Right atrium auricular region (tissue), 2 donors: ENCODE measurements around the gene SLU7. TPM values are rescaled to one million over a fixed set of nuclear protein-coding genes. Genes with fewer than 3 reads are reported as not detected.

ENCODE experiments used
- DNase-seq: peaks from one replicate; pipeline ENCODE4 v3.0.0-alpha.2; 2019; ENCODE audit warnings: low spot score
- H3K27ac ChIP-seq, 2 donors: fragments of 200-600 bp; sonication (generic); 1 replicate in 1 of 2; 2 replicates in 1 of 2; pipeline ENCODE4 v1.5.1; 2016 to 2019
- H3K27me3 ChIP-seq, 2 donors: fragments of 200-600 bp; sonication (generic); one replicate each; pipeline versions ENCODE4 v1.5.1 to v1.6.0; 2017 to 2019
- H3K36me3 ChIP-seq: fragments of 200-600 bp; sonication (generic); one replicate; pipeline ENCODE4 v1.5.1; 2016
- H3K4me1 ChIP-seq, 2 donors: fragments of 200-600 bp; sonication (generic); one replicate each; pipeline versions ENCODE4 v1.5.1 to v1.6.0; 2017 to 2019
- H3K4me3 ChIP-seq, 2 donors: fragments of 200-600 bp; sonication (generic); 1 replicate in 1 of 2; 2 replicates in 1 of 2; pipeline ENCODE4 v1.5.1; 2017 to 2019; ENCODE audit warnings: mild to moderate bottlenecking in 1 of 2, moderate library complexity in 1 of 2
- H3K9me3 ChIP-seq, 2 donors: fragments of 200-600 bp; sonication (generic); one replicate each; pipeline ENCODE4 v1.5.1; 2019
- total RNA-seq, 2 donors: library from RNA; depleted of rRNA; stranded (reverse); fragments of >200 nt; gene quantifications; one replicate each; pipeline ENCODE4 v1.1.0, GENCODE V29; 2016
- TF ChIP-seq, protein P1 (sequence below), 2 donors: fragments of 200-600 bp; sonication (generic); IDR thresholded peaks; one replicate each; pipeline ENCODE4 v1.5.1; 2019; ENCODE audit warnings: antibody characterized with exemption in 2 of 2

Gene SLU7
- total RNA-seq, 2 donors from 2014 or later: 55.0 to 55.2 TPM

DNA sequence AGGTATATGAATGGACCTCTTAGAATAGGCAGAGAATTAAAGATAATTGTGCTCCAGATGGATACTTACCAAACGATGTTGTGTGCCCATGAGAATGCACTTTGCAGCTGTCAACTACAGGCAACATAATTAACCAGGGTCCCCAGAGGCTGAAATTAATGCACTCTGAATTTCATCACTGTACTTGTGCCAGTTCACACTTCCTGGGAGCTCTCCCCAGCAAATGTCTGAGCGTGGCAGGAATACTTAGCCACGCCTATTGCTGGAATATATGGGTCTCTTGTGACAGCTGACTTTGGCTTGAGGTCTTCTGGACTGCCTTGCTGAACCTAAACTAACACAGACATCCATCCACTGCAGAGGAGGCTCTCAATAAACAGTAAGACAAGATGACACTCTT lies 36.5 kb downstream of the SLU7 start:
- DNase-seq: no peak
- Histone ChIP-seq H3K4me1 (peaks cover 0 to 12% of the 10 kb centered on the region in 2 donors), H3K27ac (no peak overlapping the region), H3K36me3 (no peaks in the 10 kb centered on the region), H3K27me3 (no peaks in the 10 kb centered on the region), H3K4me3 (no peak overlapping the region), H3K9me3 (peaks cover 0 to 4% of the 10 kb centered on the region in 2 donors)
- TF ChIP-seq, protein P1, sequence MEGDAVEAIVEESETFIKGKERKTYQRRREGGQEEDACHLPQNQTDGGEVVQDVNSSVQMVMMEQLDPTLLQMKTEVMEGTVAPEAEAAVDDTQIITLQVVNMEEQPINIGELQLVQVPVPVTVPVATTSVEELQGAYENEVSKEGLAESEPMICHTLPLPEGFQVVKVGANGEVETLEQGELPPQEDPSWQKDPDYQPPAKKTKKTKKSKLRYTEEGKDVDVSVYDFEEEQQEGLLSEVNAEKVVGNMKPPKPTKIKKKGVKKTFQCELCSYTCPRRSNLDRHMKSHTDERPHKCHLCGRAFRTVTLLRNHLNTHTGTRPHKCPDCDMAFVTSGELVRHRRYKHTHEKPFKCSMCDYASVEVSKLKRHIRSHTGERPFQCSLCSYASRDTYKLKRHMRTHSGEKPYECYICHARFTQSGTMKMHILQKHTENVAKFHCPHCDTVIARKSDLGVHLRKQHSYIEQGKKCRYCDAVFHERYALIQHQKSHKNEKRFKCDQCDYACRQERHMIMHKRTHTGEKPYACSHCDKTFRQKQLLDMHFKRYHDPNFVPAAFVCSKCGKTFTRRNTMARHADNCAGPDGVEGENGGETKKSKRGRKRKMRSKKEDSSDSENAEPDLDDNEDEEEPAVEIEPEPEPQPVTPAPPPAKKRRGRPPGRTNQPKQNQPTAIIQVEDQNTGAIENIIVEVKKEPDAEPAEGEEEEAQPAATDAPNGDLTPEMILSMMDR (IDR thresholded peaks at IDR 0.05): no peak

DNA sequence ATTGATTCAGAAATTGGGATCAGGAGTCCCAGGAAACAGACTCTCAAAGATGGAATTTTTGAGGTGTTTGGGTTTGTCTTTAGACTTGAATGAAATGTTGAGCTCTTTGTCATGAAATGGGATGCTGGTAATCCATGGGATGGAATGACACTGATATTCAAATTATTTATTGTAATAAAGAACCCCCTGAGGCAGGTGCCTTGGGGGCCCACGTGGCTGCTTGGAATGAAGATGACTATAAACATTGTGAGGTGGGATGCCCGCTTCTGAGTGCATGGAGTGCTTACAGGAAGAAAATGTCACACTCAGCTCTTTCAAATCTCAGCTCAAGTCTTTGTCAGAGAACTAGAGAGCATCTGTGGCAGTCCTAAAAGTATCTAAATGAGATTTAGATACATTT lies 38.8 kb downstream of the SLU7 start:
- DNase-seq: no peak

DNA sequence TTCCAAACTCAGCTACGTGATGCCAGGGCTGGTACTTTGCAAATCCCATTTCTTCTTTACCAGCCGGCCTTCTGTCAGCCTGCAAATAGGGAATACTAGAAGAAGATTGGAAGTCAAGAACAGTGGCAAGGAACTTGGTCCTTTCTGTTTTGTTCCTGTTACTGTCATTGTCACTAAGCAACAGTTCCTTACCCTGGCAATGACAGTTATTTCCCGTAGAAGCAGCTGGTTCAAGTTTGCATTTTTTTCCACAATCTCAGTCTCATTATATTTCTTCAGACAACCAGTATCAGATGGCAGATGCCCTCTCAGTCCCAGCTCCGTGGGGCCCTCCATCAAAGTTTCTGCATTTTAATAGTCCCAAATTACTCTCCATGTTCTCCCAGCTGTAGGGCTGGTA lies 39.4 kb downstream of the SLU7 start:
- no peaks in the 10 kb centered on the region for H3K9me3 ChIP-seq
- TF ChIP-seq, protein P1 (IDR thresholded peaks at IDR 0.05): no peak
- H3K4me3 ChIP-seq: no peak overlapping the region
- no peaks in the 10 kb centered on the region for H3K36me3 ChIP-seq
- no peak overlapping the region for H3K27ac ChIP-seq
- no peaks in the 10 kb centered on the region for H3K27me3 ChIP-seq
- peaks cover 0 to 12% of the 10 kb centered on the region in 2 donors for H3K4me1 ChIP-seq
- DNase-seq: no peak

More for the DNA sequence above, 38.8 kb downstream of the SLU7 start:
- Histone ChIP-seq H3K27ac (no peak overlapping the region), H3K4me3 (no peak overlapping the region), H3K36me3 (no peaks in the 10 kb centered on the region), H3K27me3 (no peaks in the 10 kb centered on the region), H3K4me1 (peaks cover 0 to 12% of the 10 kb centered on the region in 2 donors), H3K9me3 (no peaks in the 10 kb centered on the region)
- TF ChIP-seq, protein P1 (IDR thresholded peaks at IDR 0.05): no peak

DNA sequence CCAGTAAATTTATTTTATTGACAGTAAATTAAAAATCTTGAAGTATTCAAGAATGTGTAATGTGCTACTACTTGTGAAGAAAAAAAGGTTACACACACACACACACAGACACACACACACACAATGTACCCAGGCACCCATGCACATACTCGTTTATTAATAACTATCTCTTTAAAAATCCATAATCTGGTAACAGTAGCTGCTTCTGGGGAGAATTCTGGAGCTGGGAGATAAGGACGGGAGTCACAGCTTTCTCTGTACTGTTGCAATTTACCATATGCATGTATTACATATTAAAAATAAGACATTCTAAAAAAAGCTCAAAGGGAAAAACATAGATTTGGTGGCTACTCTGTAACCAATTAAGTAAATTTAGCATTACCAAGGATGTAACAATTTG lies 40.6 kb downstream of the SLU7 start:
- peaks cover 0 to 12% of the 10 kb centered on the region in 2 donors for H3K4me1 ChIP-seq
- no peak overlapping the region for H3K4me3 ChIP-seq
- TF ChIP-seq, protein P1 (IDR thresholded peaks at IDR 0.05): no peak
- H3K27me3 ChIP-seq: no peaks in the 10 kb centered on the region
- H3K9me3 ChIP-seq: no peaks in the 10 kb centered on the region
- no peak overlapping the region for H3K27ac ChIP-seq
- no peaks in the 10 kb centered on the region for H3K36me3 ChIP-seq
- DNase-seq: no peak

DNA sequence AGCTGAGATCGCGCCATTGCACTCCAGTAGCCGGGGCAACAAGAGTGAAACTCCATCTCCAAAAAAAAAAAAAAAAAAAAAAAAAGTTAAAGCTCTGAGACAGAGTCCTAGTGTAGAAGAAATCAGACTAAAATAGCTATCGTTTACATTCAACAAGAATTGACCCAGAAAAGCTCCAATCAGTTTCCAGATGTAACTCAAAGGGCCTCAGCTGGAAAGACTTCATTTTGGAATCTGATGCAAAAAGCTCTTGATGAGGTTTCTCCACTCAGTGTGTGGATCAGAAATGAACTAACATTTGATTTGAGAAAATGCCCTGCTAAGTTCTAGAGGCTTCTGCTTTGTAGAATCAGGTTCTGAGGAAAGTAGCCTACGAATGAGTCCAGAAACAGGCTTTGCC lies 41.2 kb downstream of the SLU7 start:
- Histone ChIP-seq H3K27ac (no peak overlapping the region), H3K9me3 (no peaks in the 10 kb centered on the region), H3K4me3 (no peak overlapping the region), H3K27me3 (no peaks in the 10 kb centered on the region), H3K4me1 (peaks cover 0 to 12% of the 10 kb centered on the region in 2 donors), H3K36me3 (no peaks in the 10 kb centered on the region)
- no peak for DNase-seq
- TF ChIP-seq, protein P1 (IDR thresholded peaks at IDR 0.05): no peak

DNA sequence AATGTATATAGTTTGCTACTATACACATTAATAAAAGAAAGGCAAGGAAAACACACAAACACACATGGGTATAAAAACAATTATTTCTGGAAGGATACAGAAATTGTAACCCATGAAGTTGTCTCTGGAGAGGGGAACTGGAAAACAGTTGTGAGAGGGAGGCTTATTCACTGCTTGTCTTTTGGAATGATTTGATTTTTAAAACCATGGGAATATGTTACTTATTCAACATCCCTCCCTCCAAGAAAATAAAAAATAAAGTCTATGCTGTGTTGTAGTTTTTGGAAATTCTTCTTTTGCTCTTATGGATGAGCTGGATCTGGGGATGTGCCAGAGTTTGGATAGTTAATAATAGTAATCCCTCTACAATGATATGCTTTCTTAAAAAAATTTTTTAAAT lies 42.5 kb downstream of the SLU7 start:
- TF ChIP-seq, protein P1 (IDR thresholded peaks at IDR 0.05): no peak
- no peak overlapping the region for H3K4me3 ChIP-seq
- no peak overlapping the region for H3K27ac ChIP-seq
- DNase-seq: no peak
- H3K4me1 ChIP-seq: peaks cover 0 to 12% of the 10 kb centered on the region in 2 donors
- H3K36me3 ChIP-seq: no peaks in the 10 kb centered on the region
- no peaks in the 10 kb centered on the region for H3K27me3 ChIP-seq
- H3K9me3 ChIP-seq: no peaks in the 10 kb centered on the region
